AG04450 (cell line): ENCODE results near the gene SCN9A. TPM values are rescaled to one million over a fixed set of nuclear protein-coding genes. Genes with fewer than 3 reads are reported as not detected.

Experiments used
- CTCF ChIA-PET: fragments of 300-600, 350-600 bp; formaldehyde crosslinking; extraction: SDS; loops from one replicate; lab custom pipeline; 2022; ENCODE audit warnings: antibody characterized with exemption, inconsistent platforms; lab: Charles Lee
- POLR2A ChIA-PET: fragments of 350-600 bp; formaldehyde crosslinking; extraction: SDS; loops from one replicate; lab custom pipeline; 2021; ENCODE audit warnings: antibody characterized with exemption, inconsistent platforms; lab: Yijun Ruan, JAX
- DNase-seq: peaks from one replicate; pipeline ENCODE4 v3.0.0-alpha.2; 2011; ENCODE audit warnings: low read depth, low spot score
- H3K27ac ChIP-seq: one replicate; pipeline ENCODE4 v1.5.1; 2012; ENCODE audit warnings: low read depth, low read length, control low read depth
- H3K27me3 ChIP-seq: one replicate; pipeline ENCODE4 v1.6.0; 2012; ENCODE audit warnings: low read length; ENCODE audit not compliant: control insufficient read depth, insufficient read depth
- H3K4me3 ChIP-seq: 2 replicates; pipeline ENCODE4 v1.5.1; 2011; ENCODE audit warnings: mild to moderate bottlenecking, low read depth, low read length, control low read depth
- H3K9me3 ChIP-seq: 2 replicates; pipeline ENCODE4 v1.5.1; 2012; ENCODE audit warnings: low read length; ENCODE audit not compliant: control insufficient read depth, insufficient read depth
- CTCF ChIP-seq: IDR thresholded peaks from 2 replicates; pipeline ENCODE4 v1.5.1; 2011; ENCODE audit warnings: low read depth, low read length, control low read depth, inconsistent platforms
- polyA minus RNA-seq: library from RNA; depleted of rRNA, polyadenylated mRNA; stranded (reverse); fragments of >200 nt; gene quantifications from 2 replicates; pipeline ENCODE4 v1.2.3, GENCODE V29; 2011; rRNA and poly(A)+ RNA removed
- polyA plus RNA-seq: library from polyadenylated mRNA; depleted of rRNA; stranded (reverse); fragments of >200 nt; gene quantifications from 2 replicates; pipeline ENCODE4 v1.2.3, GENCODE V29; 2011; rRNA removed

SCN9A gene
- polyA plus RNA-seq (39.9 and 56.8 TPM in 2 replicates), polyA minus RNA-seq (154 and 186 TPM in 2 replicates)

- Histone ChIP-seq H3K4me3 (peak within 1 kb of the TSS; percentile 81), H3K9me3 (no peaks in the 10 kb centered on the region; the same call in 1 of the 2 replicates), H3K27me3 (no peaks in the 10 kb centered on the region), H3K27ac (peak within 1 kb of the TSS; percentile 73)
- no peak for DNase-seq
- POLR2A ChIA-PET: interaction anchor here (0.5 to 1.4 kb wide), 5 partner anchors 15 to 422 kb away, joined by 3 to 6 read pairs (median 5); partner anchors contain the start of gene TTC21B
- CTCF ChIA-PET: interaction anchor here (0.7 to 3.9 kb wide), 7 partner anchors 9 to 248 kb away, joined by 3 to 31 read pairs (median 4); partner anchors contain the start of gene SCN1A
- peak; percentile 4; the same call in 1 of the 2 replicates for TF ChIP-seq CTCF
Measured at GRCh38 chr2:166375736-166376487, at the start of gene SCN9A. Gene SCN9A, minus strand, starts transcription at chr2:166375944. Its CDS starts 64,188 bp downstream, at chr2:166311756.

DNA sequence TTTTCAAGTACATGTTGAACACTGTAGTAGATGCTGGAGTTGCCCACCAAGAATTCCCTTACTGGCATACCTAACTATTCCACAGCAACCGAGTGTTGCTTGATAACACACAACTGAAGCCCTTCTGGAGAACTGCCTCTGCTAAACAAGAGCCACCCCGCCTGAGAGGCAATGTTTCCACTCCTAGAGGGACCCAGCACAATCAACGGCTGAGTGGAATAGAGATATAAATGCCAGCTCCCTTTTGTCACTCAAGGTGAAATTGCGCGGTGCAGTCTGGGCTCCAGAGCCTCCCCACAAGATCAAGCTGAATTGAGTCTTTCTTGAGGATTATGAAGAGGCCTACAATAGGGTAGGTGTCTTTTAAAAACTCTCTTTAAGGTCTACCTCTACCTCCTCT lies 49.1 kb upstream of the SCN9A start:
- no peak overlapping the region for H3K27ac ChIP-seq
- H3K27me3 ChIP-seq: no peaks in the 10 kb centered on the region
- no peak for DNase-seq
- ChIA-PET POLR2A (no interaction called here), CTCF (no interaction called here)
- H3K9me3 ChIP-seq: no peaks in the 10 kb centered on the region
- no peak overlapping the region for H3K4me3 ChIP-seq
- no peak for TF ChIP-seq CTCF

DNA sequence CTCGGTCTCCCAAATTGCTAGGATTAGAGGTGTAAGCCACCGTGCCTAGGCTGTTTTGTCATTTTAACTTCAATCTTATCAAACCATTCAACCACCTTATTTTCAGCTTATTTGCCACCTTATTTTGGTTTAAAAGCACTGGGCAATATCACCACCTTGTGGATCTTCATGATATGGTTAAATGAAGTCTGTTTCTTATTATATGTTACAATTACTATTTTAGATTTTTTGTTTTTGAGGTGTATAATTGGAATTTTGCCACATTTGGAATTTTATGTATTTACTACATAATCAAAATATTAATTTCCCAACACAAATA lies 43.8 kb upstream of the SCN9A start:
- Histone ChIP-seq H3K27ac (no peak overlapping the region), H3K4me3 (no peak overlapping the region), H3K9me3 (no peaks in the 10 kb centered on the region), H3K27me3 (no peaks in the 10 kb centered on the region)
- peak; percentile 21 for DNase-seq
- ChIA-PET CTCF (interaction anchor here (0.6 to 1.5 kb wide), 18 partner anchors 9 to 362 kb away, joined by 3 to 16 read pairs (median 4); partner anchors contain the start of gene SCN1A), POLR2A (no interaction called here)
- peak; percentile 65 for TF ChIP-seq CTCF

DNA sequence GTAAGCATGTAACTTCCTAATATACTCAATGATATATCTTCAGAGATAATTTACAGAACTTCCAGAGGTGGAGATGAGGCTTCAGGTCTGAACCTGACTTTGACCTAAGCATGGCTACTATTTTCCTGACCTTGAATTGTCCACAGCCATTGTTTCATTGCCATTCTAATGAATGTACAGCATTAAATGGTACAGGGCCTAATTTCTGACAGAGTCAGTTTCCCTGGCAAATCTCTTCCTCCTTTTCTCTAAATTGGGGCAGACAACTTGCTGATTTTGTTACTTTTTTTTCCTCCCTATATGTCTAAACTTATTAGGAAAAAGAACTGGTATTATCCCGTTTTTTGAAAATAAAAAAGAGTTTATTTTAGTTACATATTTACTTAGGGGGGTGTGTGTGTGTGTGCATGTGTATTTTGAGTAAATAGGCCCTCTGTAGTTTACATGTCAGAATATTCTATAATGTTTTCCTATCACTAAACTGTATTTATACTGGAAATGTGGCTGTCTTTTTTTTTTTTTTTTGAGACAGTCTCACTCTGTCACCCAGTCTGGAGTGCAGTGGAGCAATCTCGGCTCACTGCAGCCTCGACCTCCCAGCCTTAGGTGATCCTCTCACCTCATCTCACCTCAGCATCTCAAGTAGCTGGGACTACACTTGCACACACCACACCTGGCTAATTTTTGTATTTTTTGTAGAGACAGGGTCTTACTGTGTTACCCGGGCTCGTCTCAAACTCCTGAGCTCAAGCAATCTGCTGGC lies 43.3 kb upstream of the SCN9A start:
- Histone ChIP-seq H3K27me3 (no peaks in the 10 kb centered on the region), H3K27ac (no peak overlapping the region), H3K4me3 (no peak overlapping the region), H3K9me3 (no peaks in the 10 kb centered on the region)
- no peak for DNase-seq
- ChIA-PET POLR2A (no interaction called here), CTCF (interaction anchor here (0.6 to 1.5 kb wide), 18 partner anchors 8 to 361 kb away, joined by 3 to 16 read pairs (median 4); partner anchors contain the start of gene SCN1A)
- no peak for TF ChIP-seq CTCF
